ENCODE measurements around the gene ME3. TPM values are rescaled to one million over a fixed set of nuclear protein-coding genes. Genes with fewer than 3 reads are reported as not detected.
A peak's percentile ranks its signal among the peaks of the same experiment; 100 is the strongest.

Gene ME3
- total RNA-seq, 4 donors from 2014 or later: 30.8 to 54.6 (median 36.7) TPM

DNA sequence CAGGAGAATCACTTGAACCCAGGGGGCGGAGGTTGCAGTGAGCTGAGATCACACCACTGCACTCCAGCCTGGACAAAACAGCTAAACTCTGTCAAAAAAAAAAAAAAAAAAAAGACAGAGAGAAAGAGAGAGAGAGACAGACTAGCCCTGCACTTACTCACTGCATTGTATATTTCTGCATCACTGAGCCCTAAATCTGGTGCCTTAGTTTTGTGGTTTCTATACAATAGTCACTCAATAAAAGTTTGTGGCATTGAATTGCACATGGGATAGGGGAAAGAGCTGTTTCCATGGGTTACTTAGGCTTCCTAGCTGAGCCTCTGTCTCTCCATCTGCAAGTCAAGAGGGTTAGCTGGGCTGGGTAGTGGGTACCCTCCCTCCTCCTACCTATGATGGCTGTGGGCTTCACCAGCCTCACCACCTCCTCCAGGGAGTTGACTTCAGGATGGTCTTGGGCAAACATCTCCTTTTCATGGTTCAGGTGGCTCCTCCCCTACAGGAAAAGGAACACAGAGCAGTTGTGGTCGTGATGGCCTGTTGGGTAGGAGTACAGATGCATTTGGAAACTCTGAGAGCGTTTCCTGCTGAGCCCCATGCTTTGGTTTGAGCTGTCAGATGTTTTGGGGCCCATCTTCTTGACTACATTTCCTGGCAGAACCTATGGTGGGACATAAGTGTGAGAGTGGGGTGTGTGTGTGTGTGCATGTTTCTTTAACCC lies 224.5 kb downstream of the ME3 start:
- Histone ChIP-seq H3K4me3 (no peak overlapping the region), H3K27me3 (no peaks in the 10 kb centered on the region), H3K9me3 (no peaks in the 10 kb centered on the region), H3K36me3 (peaks cover 0 to 51% (median 0%) of the 10 kb centered on the region in 3 donors), H3K4me1 (peaks cover 0 to 7% (median 0%) of the 10 kb centered on the region in 4 donors), H3K27ac (no peak overlapping the region)
- WGBS, 2 donors: 84 to 96% methylated on average over 3 of the region's 3 CpGs
- TF ChIP-seq CTCF (IDR thresholded peaks at IDR 0.05): no peak
- no peak for TF ChIP-seq EP300 (IDR thresholded peaks at IDR 0.05)
- TF ChIP-seq POLR2A (IDR thresholded peaks at IDR 0.05): no peak
- no peak for DNase-seq (ENCODE audit: low spot score in 2 of 2)

DNA sequence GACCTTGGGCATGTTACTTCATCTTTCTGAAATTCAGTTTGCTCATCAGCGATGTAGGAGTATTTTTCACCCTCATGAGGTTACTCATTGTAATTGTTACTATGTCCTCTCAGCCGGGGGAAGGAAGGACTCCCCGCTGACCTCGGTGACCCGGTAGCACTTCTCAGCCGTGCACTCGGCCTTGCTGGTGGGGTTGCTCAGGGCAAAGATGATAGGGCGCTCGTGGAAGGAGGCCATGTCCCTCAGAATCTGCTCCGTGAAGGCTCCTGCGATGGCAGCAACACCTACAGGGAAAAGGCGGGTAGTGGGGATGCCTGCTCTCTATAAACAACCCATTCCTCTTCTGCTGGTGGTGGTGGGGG lies 225.5 kb downstream of the ME3 start:
- H3K4me1 ChIP-seq: peaks cover 0 to 17% (median 7%) of the 10 kb centered on the region in 4 donors
- H3K27ac ChIP-seq: no peak overlapping the region
- H3K9me3 ChIP-seq: no peaks in the 10 kb centered on the region
- DNase-seq (ENCODE audit: low spot score in 2 of 2): no peak
- WGBS, 2 donors: 90 to 91% methylated on average over 12 of the region's 12 CpGs
- no peak overlapping the region for H3K4me3 ChIP-seq
- peaks cover 0 to 51% (median 0%) of the 10 kb centered on the region in 3 donors for H3K36me3 ChIP-seq
- H3K27me3 ChIP-seq: no peaks in the 10 kb centered on the region
- TF ChIP-seq POLR2A (IDR thresholded peaks at IDR 0.05): no peak

DNA sequence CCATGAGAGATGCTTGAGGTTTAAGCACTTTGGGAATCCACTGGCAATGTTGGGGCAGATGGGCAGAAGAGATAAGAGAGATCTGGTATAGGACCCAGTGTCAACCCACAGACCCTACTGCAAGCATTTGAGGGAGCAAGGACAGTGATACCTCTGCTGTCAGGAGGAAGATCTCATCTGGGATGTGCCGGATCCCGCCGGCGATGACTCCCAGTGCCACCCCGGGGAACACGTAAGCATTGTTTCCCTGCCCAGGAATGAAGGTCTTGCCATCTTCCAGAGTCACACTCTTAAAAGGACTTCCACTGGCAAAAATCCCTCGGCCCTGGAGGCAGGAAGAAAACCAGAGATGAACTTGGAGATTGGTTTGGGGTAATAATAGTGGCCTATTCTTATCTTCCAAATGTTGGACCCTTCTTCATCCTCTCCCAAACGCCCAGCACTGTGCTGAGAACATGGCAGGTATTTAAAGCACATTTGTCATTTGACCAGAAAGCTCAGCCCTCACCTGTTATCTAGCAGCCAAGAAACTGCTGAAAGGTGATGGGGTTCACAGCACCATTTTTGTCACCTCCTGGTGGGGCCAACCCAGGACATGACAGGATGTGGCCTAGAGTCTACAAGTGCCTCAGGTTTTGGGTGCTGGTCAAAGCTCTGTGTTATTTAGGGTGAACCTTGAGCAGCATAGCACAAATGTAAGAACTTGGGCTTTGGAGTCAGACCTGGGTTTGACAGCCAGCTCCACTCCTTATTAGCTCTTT lies 226.1 kb downstream of the ME3 start:
- Histone ChIP-seq H3K27me3 (no peaks in the 10 kb centered on the region), H3K4me1 (peaks cover 0 to 22% (median 7%) of the 10 kb centered on the region in 4 donors), H3K4me3 (no peak overlapping the region), H3K36me3 (peaks cover 0 to 51% (median 0%) of the 10 kb centered on the region in 3 donors), H3K9me3 (no peaks in the 10 kb centered on the region), H3K27ac (no peak overlapping the region)
- no peak for DNase-seq (ENCODE audit: low spot score in 2 of 2)
- TF ChIP-seq CTCF (IDR thresholded peaks at IDR 0.05): no peak
- TF ChIP-seq POLR2A (IDR thresholded peaks at IDR 0.05): no peak
- TF ChIP-seq EP300 (IDR thresholded peaks at IDR 0.05): no peak
- 94 to 98% methylated on average over 8 of the region's 8 CpGs for WGBS, 2 donors

DNA sequence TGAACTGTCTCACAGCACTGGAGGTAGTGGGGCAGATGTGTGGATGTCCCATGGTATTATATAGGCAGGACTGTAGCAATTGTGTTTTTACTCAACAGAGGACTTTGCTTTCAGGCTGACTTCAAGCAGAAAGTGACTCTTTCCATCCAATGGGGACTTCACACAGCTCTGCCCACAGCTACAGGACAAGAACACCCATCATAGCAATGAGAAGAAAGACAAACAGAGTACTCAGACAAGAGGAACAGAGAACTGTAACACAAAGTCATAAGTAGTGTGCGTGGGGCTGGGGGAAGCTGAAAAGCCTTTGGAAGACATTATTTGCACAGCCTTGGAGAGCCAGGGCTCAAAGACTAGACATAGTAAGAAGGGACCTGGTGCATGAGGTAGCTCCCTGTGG lies 227.4 kb downstream of the ME3 start:
- no peaks in the 10 kb centered on the region for H3K9me3 ChIP-seq
- 100% methylated on average over 1 of the region's 1 CpG for WGBS, 2 donors
- no peak for TF ChIP-seq POLR2A (IDR thresholded peaks at IDR 0.05)
- TF ChIP-seq CTCF (IDR thresholded peaks at IDR 0.05): no peak
- TF ChIP-seq EP300 (IDR thresholded peaks at IDR 0.05): no peak
- peaks cover 0 to 47% (median 0%) of the 10 kb centered on the region in 3 donors for H3K36me3 ChIP-seq
- no peak overlapping the region for H3K4me3 ChIP-seq
- no peak overlapping the region for H3K27ac ChIP-seq
- no peak for DNase-seq (ENCODE audit: low spot score in 2 of 2)
- H3K27me3 ChIP-seq: no peaks in the 10 kb centered on the region
- H3K4me1 ChIP-seq: peaks cover 0 to 36% (median 12%) of the 10 kb centered on the region in 4 donors

DNA sequence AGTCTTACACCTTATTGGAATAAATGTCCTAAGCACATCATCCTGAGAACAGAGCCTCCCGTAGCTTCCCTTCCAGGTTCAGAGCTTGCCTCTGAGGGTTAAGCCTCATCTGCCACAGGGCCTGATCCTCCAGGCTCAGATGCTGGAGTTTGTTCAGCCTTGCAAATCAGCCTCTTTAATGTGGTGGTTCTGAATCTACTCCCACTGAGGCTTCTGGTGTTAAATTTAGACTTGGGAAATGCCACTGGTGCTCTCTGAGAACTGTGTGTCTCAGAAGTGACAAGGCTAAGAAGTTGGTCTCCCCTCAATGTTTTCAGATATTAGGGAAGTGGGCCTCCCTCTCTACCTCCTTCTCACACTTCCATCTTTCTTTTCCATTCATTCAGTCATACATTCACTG lies 229.0 kb downstream of the ME3 start:
- Histone ChIP-seq H3K4me1 (peaks cover 0 to 42% (median 12%) of the 10 kb centered on the region in 4 donors), H3K27me3 (no peaks in the 10 kb centered on the region), H3K4me3 (no peak overlapping the region), H3K9me3 (no peaks in the 10 kb centered on the region), H3K27ac (peak overlapping the region in 2 of 4 donors; percentile 32 to 61), H3K36me3 (peaks cover 0 to 42% (median 0%) of the 10 kb centered on the region in 3 donors)
- 0% methylated on average over 1 of the region's 1 CpG for WGBS, 2 donors
- TF ChIP-seq CTCF (IDR thresholded peaks at IDR 0.05): no peak
- no peak for TF ChIP-seq POLR2A (IDR thresholded peaks at IDR 0.05)
- TF ChIP-seq EP300 (IDR thresholded peaks at IDR 0.05): no peak
- no peak for DNase-seq (ENCODE audit: low spot score in 2 of 2)
